ENCODE measurements around the gene BSPRY. TPM values are rescaled to one million over a fixed set of nuclear protein-coding genes. Genes with fewer than 3 reads are reported as not detected.

The BSPRY gene
- polyA plus RNA-seq, 1 donor from 2014 or later, result not detected

- H4K20me1 ChIP-seq (ENCODE audit: insufficient read depth), result no peaks in the 10 kb centered on the region
- no peaks in the 10 kb centered on the region for H3F3A ChIP-seq (ENCODE audit: insufficient read depth, low read length, poor library complexity, severe bottlenecking)
- H3K9ac ChIP-seq (ENCODE audit: low read length), result no peak overlapping the region
- H3K36me3 ChIP-seq (ENCODE audit: insufficient read depth, low read length), result no peaks in the 10 kb centered on the region
- H3K4me3 ChIP-seq (ENCODE audit: low read length), result no peak overlapping the region
- no peak overlapping the region for H2AFZ ChIP-seq (ENCODE audit: low read depth, low read length)
- H3K9me2 ChIP-seq (ENCODE audit: insufficient read depth, low read length), result no peaks in the 10 kb centered on the region
- H3K9me3 ChIP-seq (ENCODE audit: low read length), result no peaks in the 10 kb centered on the region
- H3K79me2 ChIP-seq (replicated peaks; ENCODE audit: insufficient read depth, low read length), result peaks cover 23% of the 10 kb centered on the region
- no peak overlapping the region for H3K4me2 ChIP-seq (ENCODE audit: low read length)
- no peaks in the 10 kb centered on the region for H3K27me3 ChIP-seq (ENCODE audit: insufficient read depth, low read depth, low read length)
- TF ChIP-seq SMC3 (conservative IDR thresholded peaks at IDR 0.05; ENCODE audit: poor library complexity) (no peak), EZH2 (IDR thresholded peaks at IDR 0.05; ENCODE audit: borderline replicate concordance, insufficient read depth, low read length, poor library complexity, severe bottlenecking) (no peak), CTCF (IDR thresholded peaks at IDR 0.05; ENCODE audit: poor library complexity, severe bottlenecking) (no peak), EP300 (conservative IDR thresholded peaks at IDR 0.05; ENCODE audit: poor library complexity, severe bottlenecking) (no peak), RAD21 (conservative IDR thresholded peaks at IDR 0.05) (no peak), TAF1 (IDR thresholded peaks at IDR 0.05; ENCODE audit: low read depth) (no peak), REST (IDR thresholded peaks at IDR 0.05; ENCODE audit: borderline replicate concordance) (no peak), MXI1 (conservative IDR thresholded peaks at IDR 0.05; ENCODE audit: poor library complexity, severe bottlenecking) (no peak), POLR2AphosphoS5 (IDR thresholded peaks at IDR 0.05) (no peak)
- H3K27ac ChIP-seq (ENCODE audit: low read length), result no peak overlapping the region
These were observed 49.5 kb downstream of the BSPRY start for GRCh38 chr9:113398796-113399195.

GRCh38 chr9:113399646-113400200 lies 50.4 kb downstream of the BSPRY start:
- no peak for TF ChIP-seq CTCF (IDR thresholded peaks at IDR 0.05; ENCODE audit: poor library complexity, severe bottlenecking)
- TF ChIP-seq POLR2AphosphoS5 (IDR thresholded peaks at IDR 0.05), result no peak
- H3K27ac ChIP-seq (ENCODE audit: low read length), result no peak overlapping the region
- H3K4me2 ChIP-seq (ENCODE audit: low read length), result peak overlapping the region; percentile 68
- H2AFZ ChIP-seq (ENCODE audit: low read depth, low read length), result no peak overlapping the region
- H3K9me3 ChIP-seq (ENCODE audit: low read length), result no peaks in the 10 kb centered on the region
- no peaks in the 10 kb centered on the region for H3K36me3 ChIP-seq (ENCODE audit: insufficient read depth, low read length)
- no peaks in the 10 kb centered on the region for H3K27me3 ChIP-seq (ENCODE audit: insufficient read depth, low read depth, low read length)
- H3K9me2 ChIP-seq (ENCODE audit: insufficient read depth, low read length), result no peaks in the 10 kb centered on the region
- H3F3A ChIP-seq (ENCODE audit: insufficient read depth, low read length, poor library complexity, severe bottlenecking), result no peaks in the 10 kb centered on the region
- no peaks in the 10 kb centered on the region for H4K20me1 ChIP-seq (ENCODE audit: insufficient read depth)
- H3K9ac ChIP-seq (ENCODE audit: low read length), result no peak overlapping the region
- H3K79me2 ChIP-seq (replicated peaks; ENCODE audit: insufficient read depth, low read length), result peaks cover 23% of the 10 kb centered on the region
- peak overlapping the region; percentile 96 for H3K4me3 ChIP-seq (ENCODE audit: low read length)

All from neural cell (in vitro differentiated cells).